DMS53 treated with DMSO at 0.1 percent for 48 hours (cell line): Measurements from ENCODE around the gene EIF2S2.

ENCODE experiments used
- DNase-seq: peaks from one replicate; lab custom pipeline; 2025; ENCODE audit not compliant: unreplicated experiment; lab: John Stamatoyannopoulos, UW

EIF2S2 gene

DNA sequence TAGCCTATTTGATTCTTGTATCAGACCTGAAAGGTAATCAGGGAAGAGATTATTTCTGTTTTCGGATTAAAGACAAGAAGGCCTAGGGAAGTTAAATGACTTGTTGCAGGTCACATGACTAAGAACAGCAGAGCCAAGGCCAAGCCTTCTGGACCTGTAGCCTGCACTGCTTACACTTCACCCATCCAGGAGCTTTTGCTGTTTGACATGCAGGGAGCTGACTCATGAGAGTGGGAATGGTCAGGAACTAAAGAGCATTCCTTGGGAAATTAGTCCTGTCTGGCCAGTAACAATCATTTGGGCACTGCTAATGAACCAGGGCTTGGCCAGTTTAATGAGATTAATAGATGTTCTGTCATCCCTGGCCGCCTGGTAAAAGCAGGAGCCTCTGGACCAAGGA is 46.8 kb downstream of the EIF2S2 start:
- no peak for DNase-seq

DNA sequence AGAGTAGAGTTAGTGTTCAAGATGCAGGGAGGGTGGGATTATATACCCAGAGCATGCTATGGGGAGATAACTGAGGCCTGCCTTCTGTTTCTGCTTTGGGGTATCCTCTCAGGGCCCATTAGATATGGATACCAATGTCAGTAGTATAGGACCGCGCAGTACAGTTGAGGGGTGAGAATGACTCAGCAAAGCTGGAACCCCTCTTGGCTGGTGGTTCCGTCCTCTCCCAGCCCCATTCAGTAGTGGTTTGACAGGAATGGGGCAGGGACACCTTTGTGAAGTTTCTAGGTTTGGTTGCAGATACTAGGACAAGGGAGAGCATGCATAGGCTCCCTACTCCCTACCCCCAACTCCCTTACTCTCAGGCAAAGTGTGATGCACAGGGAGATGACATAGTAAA is 47.8 kb downstream of the EIF2S2 start:
- no peak for DNase-seq

DNA sequence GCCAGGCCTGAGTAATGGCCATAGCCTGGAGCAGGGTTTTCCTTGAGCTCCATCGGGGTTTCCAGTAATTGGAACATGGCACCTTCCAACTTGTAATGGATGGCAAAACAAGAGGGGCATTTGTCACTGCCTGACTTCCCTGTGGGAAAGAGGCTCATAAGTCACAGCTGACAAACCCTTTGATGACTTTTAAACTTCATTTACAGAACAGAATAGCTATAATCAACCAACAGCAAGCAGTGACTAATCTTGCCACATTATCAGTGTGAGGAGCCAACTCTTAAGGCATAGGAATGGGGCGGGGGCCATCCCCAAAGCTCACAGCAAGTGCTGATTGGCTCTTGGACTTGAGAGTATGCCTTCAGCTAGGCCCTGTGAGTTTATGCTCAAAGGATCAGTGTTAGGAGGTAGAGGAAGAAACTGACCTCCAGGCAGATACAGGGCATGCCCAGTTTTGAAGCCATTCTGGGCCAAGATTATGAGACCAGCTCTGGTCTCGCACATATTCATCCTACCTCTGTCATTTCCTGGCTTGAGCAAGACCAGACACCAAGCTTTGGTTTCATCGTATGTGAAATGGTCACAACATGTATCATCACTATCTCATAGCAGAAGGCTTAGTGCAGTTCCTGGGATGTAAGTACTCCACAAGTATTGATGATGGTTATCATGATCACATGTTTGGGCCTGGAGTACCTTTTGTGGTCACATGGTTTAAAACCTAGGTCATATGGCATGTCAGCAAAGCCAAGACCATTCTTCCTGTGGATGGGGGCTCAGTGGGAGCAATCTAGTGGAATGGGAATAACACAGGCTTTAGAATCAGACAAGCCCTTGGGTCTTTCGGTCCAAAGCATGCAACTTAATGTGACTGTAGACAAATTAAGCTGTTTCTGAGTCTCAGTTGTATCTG is 49.2 kb downstream of the EIF2S2 start:
- DNase-seq: no peak

DNA sequence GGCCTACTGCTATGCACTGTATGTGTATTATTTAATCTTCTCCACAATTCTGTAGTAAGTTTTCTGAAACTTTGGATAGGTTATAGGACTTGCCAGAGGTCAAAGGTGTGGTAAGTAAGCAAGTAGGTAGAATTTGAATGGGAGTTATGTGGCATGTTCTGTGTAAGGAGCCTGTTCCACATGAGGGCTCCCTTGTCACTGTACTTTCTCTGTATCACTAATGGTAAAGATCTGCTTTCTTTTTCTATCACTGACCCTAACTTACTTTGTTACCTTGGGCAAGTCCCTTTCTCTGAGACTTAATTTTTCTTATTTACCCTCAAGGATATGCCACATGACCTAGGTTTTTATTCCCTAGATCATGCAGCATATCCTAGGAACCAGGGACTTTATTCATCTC is 50.3 kb downstream of the EIF2S2 start:
- no peak for DNase-seq

DNA sequence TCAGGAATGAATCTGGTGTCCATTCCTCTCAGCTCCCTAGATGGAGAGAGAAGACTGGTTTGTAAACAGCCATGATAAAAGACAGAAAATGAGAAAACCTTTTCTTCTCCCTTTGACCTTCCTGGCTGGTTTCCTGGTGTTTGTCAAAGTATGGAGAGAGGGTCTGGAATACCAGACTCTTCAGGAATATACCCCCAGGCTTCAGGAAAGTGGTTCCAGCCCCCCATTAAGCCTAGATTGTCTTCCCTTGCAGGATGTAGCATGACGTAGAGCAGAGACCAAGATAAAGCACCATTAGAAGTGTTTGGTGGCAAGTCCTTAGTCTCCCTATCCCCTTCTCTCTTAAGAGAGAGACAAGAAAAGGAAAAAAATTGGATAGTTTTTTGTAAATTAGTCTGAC is 51.1 kb downstream of the EIF2S2 start:
- DNase-seq: no peak

DNA sequence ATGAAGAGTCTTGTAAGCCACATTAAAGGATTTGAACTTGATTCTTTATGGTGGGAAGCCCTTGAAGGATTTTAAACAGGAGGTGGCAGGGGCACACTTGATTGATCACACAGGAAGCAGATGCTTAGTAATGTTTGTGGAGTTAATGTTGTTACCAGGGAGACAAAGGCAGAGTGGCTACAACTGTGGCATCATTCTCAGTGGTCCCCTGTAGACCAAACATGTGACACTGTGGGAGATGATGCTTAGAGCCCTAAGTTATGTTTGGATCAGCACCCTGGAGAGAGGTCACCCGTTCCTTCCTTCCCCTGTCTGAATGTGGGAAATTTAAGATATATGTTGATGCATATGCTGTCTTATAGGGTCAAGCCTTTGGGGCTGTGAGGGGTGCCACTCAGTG is 53.2 kb downstream of the EIF2S2 start:
- DNase-seq: no peak

DNA sequence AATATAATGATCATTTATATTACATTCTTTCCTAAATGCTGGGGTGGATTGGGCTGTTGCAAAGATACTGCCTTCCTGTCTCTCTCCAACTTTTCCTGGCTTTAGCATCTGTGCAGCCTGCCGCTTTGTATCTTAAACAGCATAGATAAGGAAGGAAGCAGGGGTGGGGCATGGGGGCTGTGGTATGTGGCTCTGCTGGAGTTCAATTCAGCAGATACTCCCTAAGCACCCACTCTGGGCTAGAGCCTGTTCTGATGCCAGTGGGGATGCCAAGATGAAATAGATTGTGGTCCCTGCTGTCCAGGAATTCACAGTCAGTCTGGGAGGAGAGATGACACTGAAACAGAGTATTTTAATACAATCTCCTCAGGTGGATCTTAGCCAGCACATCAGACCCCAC is 56.8 kb downstream of the EIF2S2 start:
- no peak for DNase-seq

DNA sequence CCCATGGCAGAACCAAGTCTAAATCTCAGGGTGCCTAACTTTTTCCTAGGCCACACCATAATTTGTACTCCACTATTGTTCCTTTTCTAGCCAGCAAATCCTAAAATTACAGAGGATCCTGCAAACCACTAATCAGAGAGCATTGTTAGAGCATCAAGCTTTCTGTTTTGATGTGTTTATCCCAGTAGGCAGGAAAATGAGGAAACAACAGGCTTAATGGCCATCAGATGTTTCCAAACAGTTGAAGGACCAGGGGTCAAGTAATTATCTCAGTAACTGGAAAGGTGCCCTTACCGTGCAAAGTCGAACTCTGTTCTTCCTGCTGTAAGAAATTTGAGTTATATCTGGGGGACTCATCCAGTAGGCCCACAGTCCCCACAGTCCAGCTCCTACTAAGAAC is 59.6 kb downstream of the EIF2S2 start:
- DNase-seq: no peak

DNA sequence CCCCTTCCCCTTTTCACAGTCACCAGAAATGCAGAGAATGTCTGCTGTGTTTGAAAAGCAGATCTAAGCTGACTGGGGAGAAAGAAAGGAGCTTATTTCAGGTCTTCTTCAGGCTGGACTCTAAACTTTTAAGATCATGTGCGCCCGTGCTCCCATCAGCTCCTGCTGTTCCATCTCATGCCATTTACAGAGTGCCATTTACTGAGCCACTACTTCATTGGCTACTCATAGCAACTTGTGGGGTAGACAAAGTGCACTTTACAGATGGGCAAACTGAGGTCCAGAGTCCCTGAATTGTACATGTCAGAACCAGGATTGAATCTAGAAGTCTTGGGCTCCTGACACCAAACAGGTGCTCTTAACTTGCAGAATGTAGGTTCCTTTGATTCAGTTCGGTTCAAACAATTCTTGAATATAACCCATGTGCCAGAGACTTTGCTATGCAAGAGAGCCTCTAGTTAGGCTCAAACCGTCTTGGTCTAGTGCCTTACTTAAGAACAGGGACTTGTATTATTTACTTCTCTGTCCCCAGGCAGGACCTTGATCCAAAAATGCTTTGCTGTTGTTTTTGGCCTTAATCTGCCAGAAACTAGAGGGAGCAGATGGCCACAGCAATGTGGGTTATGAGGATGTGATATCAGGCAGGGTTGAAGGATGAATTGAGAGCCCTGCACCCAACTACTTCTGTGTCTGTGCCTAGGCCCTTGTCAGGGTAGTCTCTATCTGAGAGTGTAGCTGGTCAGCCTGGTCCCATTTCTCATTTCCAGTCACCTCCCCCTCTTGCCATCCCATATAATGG is 61.9 kb downstream of the EIF2S2 start:
- no peak for DNase-seq

DNA sequence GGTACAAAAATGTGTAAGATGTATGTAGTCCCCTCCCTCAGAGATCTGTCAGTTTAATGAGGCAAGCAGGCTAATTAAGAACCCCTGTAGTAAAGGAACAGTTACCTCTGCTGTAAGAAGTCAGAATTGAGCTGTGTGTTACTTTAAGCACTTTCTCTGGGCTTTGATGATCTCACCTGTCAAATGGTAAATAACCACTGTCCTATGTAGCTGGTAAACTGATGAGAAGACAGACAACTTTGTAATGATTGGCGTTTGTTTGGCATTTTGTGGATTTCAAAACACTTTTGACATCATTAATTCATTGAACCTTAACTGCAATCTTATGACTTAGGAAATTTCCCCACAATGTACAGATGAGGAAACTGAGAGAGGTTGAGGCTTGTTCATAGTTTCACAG is 62.7 kb downstream of the EIF2S2 start:
- no peak for DNase-seq

DNA sequence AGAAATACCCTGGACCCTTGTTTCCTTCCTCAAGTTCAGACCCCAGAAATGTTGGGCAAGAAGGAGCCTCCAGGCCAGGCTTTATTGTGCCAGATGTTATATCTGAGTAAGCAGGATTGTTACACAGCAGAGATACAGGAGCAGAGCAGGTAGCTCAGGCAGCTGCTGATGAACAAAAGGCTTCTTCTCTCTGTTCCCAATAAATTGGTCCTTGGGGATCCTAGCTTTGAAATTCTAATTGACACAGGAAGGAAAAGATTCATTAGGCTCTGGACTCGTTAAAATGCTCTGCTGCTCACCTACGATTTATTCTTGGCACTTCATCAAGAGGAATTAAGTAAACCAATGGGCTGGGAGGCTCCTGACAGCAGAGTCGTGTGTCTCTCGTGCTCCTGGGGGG is 64.1 kb downstream of the EIF2S2 start:
- no peak for DNase-seq

DNA sequence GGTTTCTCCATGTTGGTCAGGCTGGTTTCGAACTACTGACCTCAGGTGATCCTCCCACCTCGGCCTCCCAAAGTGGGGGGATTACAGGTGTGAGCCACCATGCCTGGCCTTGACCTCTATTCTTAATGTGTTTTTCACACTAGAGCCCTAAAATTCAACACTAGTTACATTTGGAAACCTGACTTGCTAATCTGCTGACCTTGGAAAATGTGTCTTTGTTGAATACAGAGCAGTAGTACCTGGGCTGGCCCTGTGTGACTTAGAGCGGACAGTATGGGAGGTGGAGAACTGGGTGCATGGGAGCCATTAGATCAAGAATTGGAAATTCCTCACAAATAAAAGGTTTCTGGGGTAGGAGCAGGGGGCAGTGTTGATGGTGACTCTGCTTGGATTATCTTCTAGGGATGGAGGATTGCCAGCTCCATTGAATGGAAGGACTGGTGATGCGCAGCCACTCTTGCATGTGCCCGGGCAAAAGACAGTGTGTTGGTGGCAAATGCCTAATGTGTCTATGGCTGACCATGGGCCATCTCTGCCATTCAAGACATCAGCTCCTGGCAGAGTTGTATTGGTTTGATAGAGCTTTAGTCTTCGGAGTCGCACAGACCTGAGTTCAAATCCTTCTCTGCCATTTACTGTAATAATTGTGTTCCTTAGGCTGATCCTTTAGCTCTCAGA is 64.9 kb downstream of the EIF2S2 start:
- no peak for DNase-seq

DNA sequence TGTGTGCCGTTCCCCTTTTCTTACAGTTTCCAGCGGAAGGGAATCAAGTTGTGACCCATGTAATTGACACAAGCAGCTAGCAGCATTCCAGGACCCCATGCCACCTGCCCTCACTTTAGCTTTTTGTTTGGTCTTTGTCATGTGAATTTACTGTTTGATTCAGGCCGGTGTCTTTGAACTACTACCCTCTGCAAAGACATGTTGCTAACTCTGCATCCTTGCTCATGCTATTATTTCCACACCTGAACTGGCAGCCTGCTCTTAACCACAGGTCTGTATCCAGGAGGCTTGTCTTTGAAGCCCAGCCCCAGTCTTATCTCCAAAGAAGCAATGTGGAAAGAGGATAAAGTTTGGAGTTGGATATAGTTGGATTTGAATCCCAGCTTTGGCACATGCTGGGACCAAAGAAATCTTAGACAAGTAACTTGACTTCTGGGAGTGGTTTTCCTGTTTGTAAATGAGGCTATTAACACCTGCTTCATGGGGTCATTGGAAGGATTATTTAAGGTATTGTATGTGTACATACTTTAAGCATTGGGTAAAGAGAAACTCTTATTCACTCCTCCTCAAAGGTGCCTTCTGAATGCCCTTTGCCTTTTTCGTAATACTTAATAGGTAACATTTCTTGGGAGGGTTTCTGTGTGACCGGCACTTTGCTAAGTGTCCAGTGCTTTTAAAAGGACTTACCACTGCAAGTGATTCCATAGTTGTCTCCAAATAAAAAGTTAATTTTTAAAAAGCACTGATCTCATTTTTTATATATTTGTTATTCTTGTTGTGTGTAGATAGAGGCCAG is 65.9 kb downstream of the EIF2S2 start:
- DNase-seq: no peak

DNA sequence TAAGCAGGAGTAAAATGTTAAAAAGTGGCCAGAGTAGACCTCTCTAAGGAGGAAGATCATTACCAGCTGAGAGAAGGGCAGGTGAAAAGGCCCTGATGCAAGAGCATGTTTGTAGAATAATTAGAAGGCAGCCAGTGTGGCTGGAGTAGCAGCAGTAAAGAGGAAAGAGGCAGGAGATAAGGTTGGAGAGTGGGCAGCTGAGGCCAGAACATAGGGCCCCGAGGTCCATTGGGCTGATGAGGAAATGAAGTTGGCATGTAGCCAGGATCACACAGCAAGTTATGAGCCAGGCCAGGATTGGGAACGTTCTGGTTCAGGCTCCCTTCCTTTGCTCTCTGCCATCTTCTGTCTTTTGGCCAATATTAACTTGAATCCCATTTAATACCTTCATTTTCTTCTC is 66.7 kb downstream of the EIF2S2 start:
- no peak for DNase-seq

DNA sequence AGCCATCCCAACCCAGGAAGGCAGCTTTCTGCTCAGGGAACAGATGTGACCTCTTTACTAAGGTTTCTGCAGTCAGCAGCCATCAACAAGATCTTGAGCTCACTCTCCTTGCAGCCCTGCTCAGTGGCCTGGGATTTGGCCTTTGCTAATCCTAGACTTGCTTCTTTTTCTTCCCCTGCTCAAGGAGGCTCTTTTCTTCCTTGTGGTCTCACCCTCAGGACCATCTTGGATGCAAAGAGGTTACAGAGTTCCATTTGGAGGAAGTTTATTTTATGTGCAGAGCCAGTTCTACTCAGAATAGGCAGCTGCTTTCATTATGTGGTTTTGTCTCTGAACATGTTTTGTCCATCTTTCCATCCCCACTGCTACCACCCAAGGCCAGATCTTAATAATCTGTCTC is 69.0 kb downstream of the EIF2S2 start:
- DNase-seq: no peak

DNA sequence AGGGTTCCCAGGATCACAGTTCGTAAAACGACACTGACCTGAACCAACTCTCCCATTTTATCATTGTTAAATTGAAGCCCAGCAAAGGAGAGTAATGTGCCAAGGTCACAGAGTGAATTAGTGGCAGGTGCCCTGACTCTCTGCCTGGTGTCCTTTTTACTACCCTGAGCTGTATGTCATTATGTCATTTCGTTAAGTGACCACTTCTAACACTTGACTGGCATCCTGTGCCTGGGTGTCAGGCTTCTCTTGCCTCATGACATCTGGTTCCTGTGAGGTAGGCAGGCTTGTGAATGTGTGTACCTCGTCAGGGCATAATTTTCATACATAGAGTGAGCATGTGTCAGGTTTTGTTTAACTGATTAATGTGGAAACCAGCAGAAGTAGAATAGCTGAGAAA is 69.8 kb downstream of the EIF2S2 start:
- peak; percentile 82 for DNase-seq

DNA sequence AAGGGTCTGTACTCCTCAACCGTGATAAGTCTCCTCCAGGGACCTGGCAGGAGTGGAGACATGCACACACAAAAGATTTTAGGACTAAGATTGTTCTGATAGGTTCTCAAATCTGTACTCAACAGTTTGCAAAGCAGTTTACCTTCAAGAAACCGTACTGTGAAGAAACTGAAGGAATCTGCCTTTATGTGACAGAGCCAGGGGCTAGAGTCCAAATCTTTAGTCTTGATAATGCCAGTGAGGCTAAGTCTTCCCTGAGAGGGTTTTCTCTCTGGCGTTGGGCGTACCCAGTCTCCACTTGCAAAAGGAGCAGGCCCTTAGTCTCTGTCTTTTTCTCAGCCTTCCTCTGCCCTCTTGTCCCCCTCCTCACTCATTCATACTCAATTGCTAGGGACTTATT is 70.8 kb downstream of the EIF2S2 start:
- no peak for DNase-seq

DNA sequence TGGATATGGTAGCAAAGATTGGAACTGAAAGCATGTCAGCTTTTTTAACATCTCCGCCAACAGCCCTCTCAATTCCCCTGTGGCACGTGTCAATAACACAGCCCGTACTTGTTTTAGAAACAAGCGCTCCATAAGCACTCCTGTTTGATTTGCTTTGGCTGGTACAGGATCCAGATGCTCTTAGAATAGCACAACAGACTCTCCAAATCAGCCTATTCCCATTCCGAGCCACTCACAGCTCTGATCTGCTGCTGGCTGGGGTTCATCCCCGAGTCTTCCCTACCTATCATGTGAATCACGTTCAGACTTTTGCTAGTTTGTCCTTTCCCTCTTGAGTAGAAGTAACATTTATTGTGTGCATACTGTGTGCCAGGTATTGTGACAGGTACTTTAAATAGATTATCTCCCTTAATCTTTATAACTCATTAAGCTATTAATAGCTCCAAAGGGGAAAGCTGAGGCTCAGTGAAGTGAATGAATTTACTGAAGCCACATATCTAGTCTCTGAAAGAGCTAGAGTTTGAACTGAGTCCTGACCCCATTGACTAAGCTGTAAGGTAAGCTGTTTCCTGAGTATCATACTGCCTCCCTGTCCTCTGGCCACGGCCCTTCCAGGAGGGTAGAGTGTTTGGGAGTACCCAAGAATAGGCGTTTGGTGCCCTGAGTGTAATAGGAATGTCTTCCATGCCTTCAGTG is 71.6 kb downstream of the EIF2S2 start:
- DNase-seq: no peak
